Ramos (cell line): Measurements from ENCODE around the gene IFI30.

Experiments
- in situ Hi-C: fragments of 300-500 bp; cut with MboI; formaldehyde crosslinking; loops from one replicate; pipeline ENCODE4 v1.14.3; 2022; ENCODE audit warnings: low sequenced_read_pairs; ENCODE audit not compliant: unreplicated experiment

Gene IFI30

GRCh38 chr19:18173572-18174288 lies at the start of gene IFI30:
IFI30 (plus strand) TSS chr19:18173813; CDS start chr19:18173842, 29 bp downstream.
- in situ Hi-C loops: no loop called here

GRCh38 chr19:18123819-18124218 lies 49.8 kb upstream of the IFI30 start:
- in situ Hi-C loops: no loop called here

DNA sequence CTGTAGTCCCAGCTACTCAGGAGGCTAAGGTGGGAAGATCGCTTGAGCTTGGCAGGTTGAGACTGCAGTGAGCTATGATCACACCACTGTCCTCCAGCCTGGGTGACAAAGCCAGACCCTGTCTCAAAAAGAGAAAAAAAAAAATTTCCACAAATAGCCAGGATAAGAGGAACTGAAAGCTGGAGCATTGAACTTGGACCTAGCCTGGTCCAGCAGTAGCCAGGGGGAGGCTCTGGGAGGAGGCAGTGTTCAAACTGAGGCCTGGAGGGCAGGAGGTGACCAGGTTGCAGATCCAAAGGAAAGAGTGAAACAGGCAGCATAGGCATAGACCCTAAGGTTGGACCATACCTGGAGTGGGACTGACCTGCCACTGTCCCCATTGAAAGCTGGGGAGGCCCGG lies 47.5 kb upstream of the IFI30 start:
- in situ Hi-C loops: no loop called here

- in situ Hi-C loops: no loop called here
These were observed 45.6 kb upstream of the IFI30 start for GRCh38 chr19:18128044-18128443.

- in situ Hi-C loops: no loop called here
These were observed 44.8 kb upstream of the IFI30 start for GRCh38 chr19:18128805-18129204.

- in situ Hi-C loops: no loop called here
These were observed 42.9 kb upstream of the IFI30 start for GRCh38 chr19:18130523-18131242.

GRCh38 chr19:18131841-18132596 lies 41.6 kb upstream of the IFI30 start:
- in situ Hi-C loops: no loop called here

GRCh38 chr19:18135712-18136584 lies 37.7 kb upstream of the IFI30 start:
- in situ Hi-C loops: no loop called here

DNA sequence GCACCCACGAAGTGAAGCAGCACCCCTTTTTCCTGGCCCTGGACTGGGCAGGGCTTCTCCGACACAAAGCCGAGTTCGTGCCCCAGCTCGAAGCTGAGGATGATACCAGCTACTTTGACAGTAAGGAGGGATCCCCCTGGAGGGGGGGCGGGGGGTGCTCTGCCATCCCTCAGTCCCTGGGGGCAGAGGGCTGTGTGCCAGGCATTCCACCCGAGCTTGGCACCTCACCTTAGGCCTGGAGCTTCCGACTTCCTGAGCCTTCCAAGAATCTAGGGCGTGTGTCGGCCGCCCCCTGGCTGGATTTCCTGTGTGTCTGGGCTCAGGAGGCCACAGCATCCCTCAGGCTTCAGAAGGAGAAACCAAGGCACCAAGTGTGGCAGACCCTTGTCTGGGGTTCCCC lies 36.4 kb upstream of the IFI30 start:
- in situ Hi-C loops: no loop called here

GRCh38 chr19:18137657-18138339 lies 35.8 kb upstream of the IFI30 start:
- in situ Hi-C loops: no loop called here

DNA sequence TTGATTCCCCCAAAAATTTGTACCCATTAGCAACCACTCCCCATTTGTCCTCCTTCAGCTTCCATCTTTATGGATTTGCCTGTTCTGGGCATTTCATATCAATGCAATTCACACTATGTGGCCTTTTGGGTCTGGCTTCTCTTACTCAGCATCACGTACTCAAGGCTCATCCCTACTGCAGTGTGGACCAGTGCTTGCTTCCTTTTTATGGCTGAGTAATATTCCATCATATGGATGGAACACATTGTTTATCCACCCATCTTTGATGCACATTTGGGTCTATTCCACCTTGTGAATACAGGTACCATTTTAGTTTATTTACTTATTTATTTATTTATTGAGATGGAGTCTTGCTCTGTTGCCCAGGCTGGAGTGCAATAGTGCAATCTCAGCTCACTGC lies 33.1 kb upstream of the IFI30 start:
- in situ Hi-C loops: no loop called here

GRCh38 chr19:18141031-18141430 lies 32.6 kb upstream of the IFI30 start:
- in situ Hi-C loops: no loop called here

DNA sequence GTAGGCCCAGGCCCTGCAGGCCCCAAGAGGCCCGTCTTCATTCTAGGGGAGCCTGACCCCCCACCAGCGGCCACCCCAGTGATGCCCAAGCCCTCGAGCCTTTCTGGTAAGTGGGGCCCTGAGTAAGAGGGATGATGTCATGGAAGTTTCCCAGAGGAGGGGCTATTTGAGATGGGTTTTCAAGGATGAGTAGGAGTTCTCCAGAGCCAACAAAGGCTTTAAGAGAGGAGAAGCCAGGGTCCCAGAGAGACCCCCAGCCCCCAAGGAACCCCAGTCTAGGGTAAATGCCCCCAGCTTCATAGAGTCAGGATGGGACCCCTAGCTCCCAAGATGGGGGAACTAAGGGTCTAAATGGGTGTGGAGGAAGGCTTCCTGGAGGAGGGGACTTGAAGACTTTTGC lies 29.7 kb upstream of the IFI30 start:
- in situ Hi-C loops: no loop called here

DNA sequence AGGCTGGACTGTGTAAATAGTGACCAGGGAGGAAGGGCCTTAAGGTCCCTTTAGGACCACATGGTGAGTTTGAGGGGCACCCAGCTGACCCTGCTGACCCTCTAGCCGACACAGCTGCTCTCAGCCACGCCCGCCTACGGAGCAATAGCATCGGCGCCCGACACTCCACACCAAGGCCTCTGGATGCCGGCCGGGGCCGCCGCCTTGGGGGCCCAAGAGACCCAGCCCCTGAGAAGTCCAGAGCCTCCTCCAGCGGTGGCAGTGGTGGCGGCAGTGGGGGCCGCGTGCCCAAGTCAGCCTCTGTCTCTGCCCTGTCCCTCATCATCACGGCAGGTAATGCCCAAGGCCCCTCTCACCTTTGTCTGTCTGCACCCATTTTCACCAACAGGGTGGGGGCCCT lies 29.3 kb upstream of the IFI30 start:
- in situ Hi-C loops: no loop called here

- in situ Hi-C loops: no loop called here
These were observed 28.7 kb upstream of the IFI30 start for GRCh38 chr19:18144906-18145305.

DNA sequence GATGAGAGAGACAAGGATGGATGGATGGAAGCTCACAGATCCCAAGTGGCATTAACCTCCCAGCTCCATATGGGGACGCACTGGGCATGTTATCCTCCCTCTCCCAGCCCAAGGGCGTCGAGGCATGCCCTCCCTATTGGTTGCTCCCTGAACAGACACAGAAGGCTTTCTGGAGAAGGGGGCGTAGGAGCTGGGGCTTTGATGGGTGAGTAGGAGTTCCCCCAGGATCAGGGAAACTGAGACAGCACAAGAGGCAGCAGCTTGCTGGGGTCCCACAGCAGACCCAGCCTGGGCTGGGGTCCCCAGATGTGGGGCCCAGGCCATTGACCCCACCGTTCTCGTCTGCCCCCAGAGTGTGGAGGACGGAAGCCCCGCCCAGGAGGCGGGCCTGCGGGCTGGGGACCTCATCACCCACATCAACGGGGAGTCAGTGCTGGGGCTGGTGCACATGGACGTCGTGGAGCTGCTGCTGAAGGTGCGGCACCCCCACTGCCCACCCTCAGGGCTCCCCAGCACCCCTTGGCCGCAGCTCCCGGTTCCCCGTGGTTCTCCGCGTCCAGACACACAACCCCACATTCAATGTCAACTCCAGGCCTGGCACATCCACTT lies 28.1 kb upstream of the IFI30 start:
- in situ Hi-C loops: no loop called here

DNA sequence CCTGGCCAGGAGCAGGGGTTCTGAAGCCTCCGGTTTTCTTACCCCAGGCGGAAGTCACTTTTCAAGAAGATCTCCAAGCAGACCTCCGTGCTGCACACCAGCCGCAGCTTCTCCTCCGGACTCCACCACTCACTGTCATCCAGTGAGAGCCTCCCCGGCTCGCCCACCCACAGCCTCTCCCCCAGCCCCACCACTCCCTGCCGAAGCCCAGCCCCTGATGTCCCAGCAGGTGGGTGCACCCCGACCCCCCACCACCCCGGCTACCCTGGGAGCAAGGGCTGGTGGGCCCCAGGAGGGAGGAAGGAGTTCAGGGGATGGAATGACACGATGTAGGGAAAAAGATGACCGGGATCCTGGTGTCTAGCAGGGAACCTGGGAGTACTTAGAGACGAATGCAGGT lies 26.2 kb upstream of the IFI30 start:
- in situ Hi-C loops: no loop called here

GRCh38 chr19:18149596-18149975 lies 24.0 kb upstream of the IFI30 start:
- in situ Hi-C loops: no loop called here
